Activated T-helper 1 cell treated with anti-CD3 and anti-CD28 coated beads, Interleukin-12 subunit alpha, Interleukin-12 subunit beta, Interleukin-2, Interleukin-4 antibody, amounts not matched to agents 30 ng/mL and 10 ng/mL and 1 ng/mL, durations not matched to agents 14 hours and 24 hours and 36 hours (primary cell): ENCODE measurements around the gene ORMDL2. TPM values are rescaled to one million over a fixed set of nuclear protein-coding genes. Genes with fewer than 3 reads are reported as not detected.
"Not testable (repeated sequence)": the region's sequence is repeated elsewhere in the genome, so short reads cannot be mapped to it uniquely, and the experiment has no call there.

ENCODE experiments used
- DNase-seq: peaks from one replicate; pipeline ENCODE4 v3.0.0; 2021; ENCODE audit warnings: low spot score
- H3K27ac Mint-ChIP-seq: one replicate; pipeline ENCODE4 v1.8.0; 2021; ENCODE audit warnings: mild to moderate bottlenecking, mixed read lengths
- H3K27me3 Mint-ChIP-seq: one replicate; pipeline ENCODE4 v1.8.0; 2022; ENCODE audit warnings: mild to moderate bottlenecking, moderate library complexity, mixed read lengths; ENCODE audit not compliant: insufficient read depth
- H3K36me3 Mint-ChIP-seq: one replicate; pipeline ENCODE4 v1.8.0; 2021; ENCODE audit warnings: low read depth, mixed read lengths
- H3K4me1 Mint-ChIP-seq: one replicate; pipeline ENCODE4 v1.8.0; 2021; ENCODE audit warnings: low read depth, mixed read lengths
- H3K4me3 Mint-ChIP-seq: one replicate; pipeline ENCODE4 v1.8.0; 2021; ENCODE audit warnings: mild to moderate bottlenecking, moderate library complexity, mixed read lengths
- H3K9me3 Mint-ChIP-seq: one replicate; pipeline ENCODE4 v1.8.0; 2021; ENCODE audit warnings: mixed read lengths
- intact Hi-C: fragments of 100-400 bp; cut with micrococcal nuclease; formaldehyde crosslinking; loops from one replicate; pipeline ENCODE4 v1.15.1; 2024
- total RNA-seq: library from RNA; stranded (reverse); gene quantifications from 2 replicates; pipeline ENCODE4 v1.2.3, GENCODE V29; 2022

The ORMDL2 gene
- total RNA-seq, 1 donor from 2014 or later: 58.9 TPM

GRCh38 chr12:55830601-55831446, 13.0 kb downstream of the ORMDL2 start:
- H3K36me3 Mint-ChIP-seq: peaks cover 21% of the 10 kb centered on the region
- no peaks in the 10 kb centered on the region for H3K27me3 Mint-ChIP-seq
- H3K9me3 Mint-ChIP-seq: no peaks in the 10 kb centered on the region
- peak overlapping the region; percentile 92 for H3K27ac Mint-ChIP-seq
- DNase-seq: peak; percentile 39
- H3K4me1 Mint-ChIP-seq: peaks cover 34% of the 10 kb centered on the region
- intact Hi-C loops: no loop called here
- peak overlapping the region; percentile 98 for H3K4me3 Mint-ChIP-seq

GRCh38 chr12:55831447-55831815, 13.6 kb downstream of the ORMDL2 start:
- H3K4me1 Mint-ChIP-seq: peaks cover 29% of the 10 kb centered on the region
- H3K27me3 Mint-ChIP-seq: no peaks in the 10 kb centered on the region
- DNase-seq: no peak
- no peak overlapping the region for H3K27ac Mint-ChIP-seq
- peaks cover 18% of the 10 kb centered on the region for H3K36me3 Mint-ChIP-seq
- intact Hi-C loops: no loop called here
- H3K4me3 Mint-ChIP-seq: peak overlapping the region; percentile 98
- no peaks in the 10 kb centered on the region for H3K9me3 Mint-ChIP-seq

GRCh38 chr12:55833056-55833455, 15.2 kb downstream of the ORMDL2 start:
- intact Hi-C loops: no loop called here
- H3K36me3 Mint-ChIP-seq: peaks cover 8% of the 10 kb centered on the region
- no peaks in the 10 kb centered on the region for H3K27me3 Mint-ChIP-seq
- DNase-seq: no peak
- H3K4me3 Mint-ChIP-seq: no peak overlapping the region
- peaks cover 19% of the 10 kb centered on the region for H3K4me1 Mint-ChIP-seq
- H3K27ac Mint-ChIP-seq: no peak overlapping the region
- no peaks in the 10 kb centered on the region for H3K9me3 Mint-ChIP-seq

GRCh38 chr12:55834400-55834799, 16.6 kb downstream of the ORMDL2 start:
- H3K9me3 Mint-ChIP-seq, intact Hi-C loops, H3K27ac Mint-ChIP-seq, DNase-seq, H3K4me3 Mint-ChIP-seq, H3K36me3 Mint-ChIP-seq, H3K27me3 Mint-ChIP-seq: not testable (repeated sequence)
- peaks cover 11% of the 10 kb centered on the region for H3K4me1 Mint-ChIP-seq

- no peaks in the 10 kb centered on the region for H3K9me3 Mint-ChIP-seq
- no peak for DNase-seq
Observed at GRCh38 chr12:55838361-55838760, 20.5 kb downstream of the ORMDL2 start.

GRCh38 chr12:55839345-55840140, 21.7 kb downstream of the ORMDL2 start:
- Mint-ChIP-seq H3K27ac (no peak overlapping the region), H3K36me3 (no peaks in the 10 kb centered on the region), H3K9me3 (no peaks in the 10 kb centered on the region), H3K4me3 (no peak overlapping the region), H3K27me3 (peaks cover 2% of the 10 kb centered on the region), H3K4me1 (no peaks in the 10 kb centered on the region)
- intact Hi-C loops: no loop called here
- no peak for DNase-seq

More at GRCh38 chr12:55838361-55838760, 20.5 kb downstream of the ORMDL2 start:
- Mint-ChIP-seq H3K36me3 (peaks cover 2% of the 10 kb centered on the region), H3K27me3 (peaks cover 2% of the 10 kb centered on the region), H3K4me3 (no peak overlapping the region), H3K27ac (no peak overlapping the region), H3K4me1 (no peaks in the 10 kb centered on the region)
- intact Hi-C loops: no loop called here

- Mint-ChIP-seq H3K4me3 (no peak overlapping the region), H3K27me3 (peaks cover 2% of the 10 kb centered on the region)
- intact Hi-C loops: no loop called here
Observed at GRCh38 chr12:55840581-55841351, 22.9 kb downstream of the ORMDL2 start.

GRCh38 chr12:55842681-55843429, 25.0 kb downstream of the ORMDL2 start, which contains the start of gene MMP19:
MMP19 (minus strand) TSS chr12:55842936; CDS start chr12:55842830, 106 bp downstream.
- intact Hi-C loops: no loop called here
- Mint-ChIP-seq H3K9me3 (no peaks in the 10 kb centered on the region), H3K27me3 (peaks cover 4% of the 10 kb centered on the region), H3K27ac (no peak within 1 kb of the TSS), H3K36me3 (no peaks in the 10 kb centered on the region), H3K4me3 (no peak within 1 kb of the TSS), H3K4me1 (peaks cover 7% of the 10 kb centered on the region)
- no peak for DNase-seq

More at GRCh38 chr12:55840581-55841351, 22.9 kb downstream of the ORMDL2 start:
- Mint-ChIP-seq H3K4me1 (no peaks in the 10 kb centered on the region), H3K9me3 (no peaks in the 10 kb centered on the region), H3K27ac (no peak overlapping the region), H3K36me3 (no peaks in the 10 kb centered on the region)
- DNase-seq: no peak

- H3K27ac Mint-ChIP-seq: no peak overlapping the region
- peaks cover 7% of the 10 kb centered on the region for H3K4me1 Mint-ChIP-seq
- H3K36me3 Mint-ChIP-seq: no peaks in the 10 kb centered on the region
- H3K9me3 Mint-ChIP-seq: no peaks in the 10 kb centered on the region
- peaks cover 4% of the 10 kb centered on the region for H3K27me3 Mint-ChIP-seq
- H3K4me3 Mint-ChIP-seq: no peak overlapping the region
- DNase-seq: no peak
- intact Hi-C loops: no loop called here
Observed at GRCh38 chr12:55843431-55843830, 25.6 kb downstream of the ORMDL2 start.

GRCh38 chr12:55844961-55845360, 27.1 kb downstream of the ORMDL2 start:
- intact Hi-C loops: no loop called here
- Mint-ChIP-seq H3K36me3 (no peaks in the 10 kb centered on the region), H3K9me3 (no peaks in the 10 kb centered on the region), H3K27me3 (peaks cover 9% of the 10 kb centered on the region), H3K4me3 (no peak overlapping the region), H3K4me1 (peaks cover 7% of the 10 kb centered on the region), H3K27ac (no peak overlapping the region)
- DNase-seq: no peak

GRCh38 chr12:55845361-55845760, 27.5 kb downstream of the ORMDL2 start:
- Mint-ChIP-seq H3K36me3 (no peaks in the 10 kb centered on the region), H3K4me3 (no peak overlapping the region), H3K27ac (no peak overlapping the region), H3K9me3 (no peaks in the 10 kb centered on the region), H3K4me1 (peaks cover 7% of the 10 kb centered on the region), H3K27me3 (peaks cover 9% of the 10 kb centered on the region)
- intact Hi-C loops: no loop called here
- DNase-seq: no peak
